Smooth muscle cell (in vitro differentiated cells): ENCODE measurements around the gene PCNP. TPM values are rescaled to one million over a fixed set of nuclear protein-coding genes. Genes with fewer than 3 reads are reported as not detected.
"Not testable (repeated sequence)": the region's sequence is repeated elsewhere in the genome, so short reads cannot be mapped to it uniquely, and the experiment has no call there.

Experiments used
- DNase-seq: peaks from one replicate; lab custom pipeline; 2025; ENCODE audit not compliant: unreplicated experiment; lab: John Stamatoyannopoulos, UW
- H2AFZ ChIP-seq: fragments of 200-600 bp; sonication (generic); 2 replicates; pipeline ENCODE4 v1.6.0; 2016; ENCODE audit warnings: antibody characterized with exemption, low read depth, mild to moderate bottlenecking
- H3F3A ChIP-seq: fragments of 200-600 bp; sonication (generic); 2 replicates; pipeline ENCODE4 v1.6.0; 2017; ENCODE audit warnings: antibody characterized with exemption, low read depth
- H3K27ac ChIP-seq: fragments of 200-600 bp; sonication (generic); 2 replicates; pipeline ENCODE4 v1.5.1; 2016; ENCODE audit warnings: low read depth, mild to moderate bottlenecking
- H3K27me3 ChIP-seq: fragments of 200-600 bp; sonication (generic); 2 replicates; pipeline ENCODE4 v1.6.1; 2016; ENCODE audit warnings: low read depth, mild to moderate bottlenecking
- H3K36me3 ChIP-seq: fragments of 200-600 bp; sonication (generic); 2 replicates; pipeline ENCODE4 v1.5.1; 2016; ENCODE audit warnings: low read depth
- H3K4me1 ChIP-seq: fragments of 200-600 bp; sonication (generic); 2 replicates; pipeline ENCODE4 v1.5.1; 2016; ENCODE audit warnings: low read depth
- H3K4me2 ChIP-seq: fragments of 200-600 bp; sonication (generic); 2 replicates; pipeline ENCODE4 v1.6.0; 2016; ENCODE audit warnings: mild to moderate bottlenecking
- H3K4me3 ChIP-seq: fragments of 200-600 bp; sonication (generic); 2 replicates; pipeline ENCODE4 v1.5.1; 2016; ENCODE audit warnings: mild to moderate bottlenecking
- H3K79me2 ChIP-seq: fragments of 200-600 bp; sonication (generic); 2 replicates; pipeline ENCODE4 v1.6.0; 2016; ENCODE audit warnings: low read depth, mild to moderate bottlenecking
- H3K9ac ChIP-seq: fragments of 200-600 bp; sonication (generic); 2 replicates; pipeline ENCODE4 v1.6.0; 2016; ENCODE audit warnings: low read depth
- H3K9me3 ChIP-seq: fragments of 200-600 bp; sonication (generic); replicated peaks from 2 replicates; pipeline ENCODE4 v1.5.1; 2016; ENCODE audit warnings: low read depth
- H4K20me1 ChIP-seq: fragments of 200-600 bp; sonication (generic); 2 replicates; pipeline ENCODE4 v1.6.0; 2016; ENCODE audit warnings: low read depth
- WGBS: methylation state at CpG from one replicate; pipeline ENCODE4 v1.1.7; 2016; ENCODE audit warnings: low lambda C conversion rate; 5-methylcytosine and 5-hydroxymethylcytosine counted together
- polyA plus RNA-seq: library from polyadenylated mRNA; unstranded; fragments of >200 nt; fragmentation: Nextera tagmentation; extraction: Ambion mirVana; gene quantifications from 2 replicates; pipeline ENCODE4 v1.2.1, GENCODE V29; 2016
- total RNA-seq: library from RNA; depleted of rRNA; stranded (reverse); fragments of >200 nt; gene quantifications from 2 replicates; pipeline ENCODE4 v1.2.3, GENCODE V29; 2014
- TF ChIP-seq, protein P1 (sequence below): fragments of 200-600 bp; sonication (generic); IDR thresholded peaks from 2 replicates; pipeline ENCODE4 v1.5.1; 2017; ENCODE audit warnings: borderline replicate concordance, mild to moderate bottlenecking, antibody characterized with exemption; ENCODE audit not compliant: insufficient read depth, poor library complexity, severe bottlenecking

Gene PCNP
- total and polyA plus RNA-seq, 2 experiments from 2014 or later, result 105 to 137 TPM

DNA sequence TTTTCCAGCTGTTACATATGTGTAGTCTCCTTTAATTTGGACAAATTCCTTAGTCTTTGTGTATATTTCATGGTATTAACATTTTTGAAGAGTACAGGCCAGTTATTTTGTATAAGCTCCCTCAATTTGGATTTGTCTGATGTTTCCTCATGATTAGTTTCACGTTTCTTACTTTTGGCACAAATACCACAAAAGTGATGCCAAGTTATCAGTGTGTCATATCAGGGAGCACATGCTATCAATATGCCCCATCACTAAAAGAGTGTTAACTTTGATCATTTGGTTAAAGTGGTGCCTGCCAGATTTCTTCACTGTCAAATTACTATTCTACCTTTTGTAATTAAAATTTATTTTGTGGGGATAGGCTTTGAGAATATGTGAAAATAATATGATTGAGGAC is 14.6 kb downstream of the PCNP start:
- peaks cover 84% of the 10 kb centered on the region for H4K20me1 ChIP-seq
- no peaks in the 10 kb centered on the region for H3F3A ChIP-seq
- no peak overlapping the region for H3K27ac ChIP-seq
- H3K27me3 ChIP-seq, result no peaks in the 10 kb centered on the region
- no peaks in the 10 kb centered on the region for H3K4me1 ChIP-seq
- H3K4me3 ChIP-seq, result no peak overlapping the region
- H2AFZ ChIP-seq, result no peak overlapping the region
- TF ChIP-seq, protein P1, sequence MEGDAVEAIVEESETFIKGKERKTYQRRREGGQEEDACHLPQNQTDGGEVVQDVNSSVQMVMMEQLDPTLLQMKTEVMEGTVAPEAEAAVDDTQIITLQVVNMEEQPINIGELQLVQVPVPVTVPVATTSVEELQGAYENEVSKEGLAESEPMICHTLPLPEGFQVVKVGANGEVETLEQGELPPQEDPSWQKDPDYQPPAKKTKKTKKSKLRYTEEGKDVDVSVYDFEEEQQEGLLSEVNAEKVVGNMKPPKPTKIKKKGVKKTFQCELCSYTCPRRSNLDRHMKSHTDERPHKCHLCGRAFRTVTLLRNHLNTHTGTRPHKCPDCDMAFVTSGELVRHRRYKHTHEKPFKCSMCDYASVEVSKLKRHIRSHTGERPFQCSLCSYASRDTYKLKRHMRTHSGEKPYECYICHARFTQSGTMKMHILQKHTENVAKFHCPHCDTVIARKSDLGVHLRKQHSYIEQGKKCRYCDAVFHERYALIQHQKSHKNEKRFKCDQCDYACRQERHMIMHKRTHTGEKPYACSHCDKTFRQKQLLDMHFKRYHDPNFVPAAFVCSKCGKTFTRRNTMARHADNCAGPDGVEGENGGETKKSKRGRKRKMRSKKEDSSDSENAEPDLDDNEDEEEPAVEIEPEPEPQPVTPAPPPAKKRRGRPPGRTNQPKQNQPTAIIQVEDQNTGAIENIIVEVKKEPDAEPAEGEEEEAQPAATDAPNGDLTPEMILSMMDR, result no peak
- DNase-seq, result no peak
- 91% methylated on average over 1 of the region's 1 CpG for WGBS
- peaks cover 36% of the 10 kb centered on the region for H3K79me2 ChIP-seq
- H3K36me3 ChIP-seq, result peaks cover 25% of the 10 kb centered on the region
- no peak overlapping the region for H3K9ac ChIP-seq
- H3K4me2 ChIP-seq, result no peak overlapping the region
- no peaks in the 10 kb centered on the region for H3K9me3 ChIP-seq

DNA sequence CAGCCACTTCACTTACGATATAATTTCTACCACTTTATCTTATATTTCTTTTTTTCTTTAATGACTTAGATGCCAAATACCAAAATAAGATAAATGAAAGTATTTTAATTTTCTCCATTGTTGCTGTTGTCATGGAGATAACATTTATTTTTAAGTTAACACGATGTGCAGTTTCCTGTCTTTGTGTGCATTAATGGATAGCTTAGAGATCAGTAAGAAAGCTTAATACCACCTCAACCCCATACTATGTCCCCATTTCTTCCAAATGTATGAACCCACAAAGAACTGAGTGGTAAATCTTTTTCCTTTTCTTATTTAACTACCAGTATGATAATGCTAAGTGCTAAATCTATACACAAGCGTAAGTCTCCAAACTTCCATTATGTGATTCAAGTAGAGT is 17.1 kb downstream of the PCNP start:
- H3K9me3 ChIP-seq, result no peaks in the 10 kb centered on the region
- WGBS, result 98% methylated on average over 3 of the region's 3 CpGs
- no peaks in the 10 kb centered on the region for H3K4me1 ChIP-seq
- no peaks in the 10 kb centered on the region for H3K27me3 ChIP-seq
- peaks cover 14% of the 10 kb centered on the region for H3K79me2 ChIP-seq
- H3K27ac ChIP-seq, result no peak overlapping the region
- H3K4me3 ChIP-seq, result no peak overlapping the region
- peaks cover 62% of the 10 kb centered on the region for H4K20me1 ChIP-seq
- no peak overlapping the region for H3K4me2 ChIP-seq
- TF ChIP-seq, protein P1, result no peak
- no peak for DNase-seq
- peaks cover 25% of the 10 kb centered on the region for H3K36me3 ChIP-seq
- no peak overlapping the region for H3K9ac ChIP-seq
- H2AFZ ChIP-seq, result no peak overlapping the region
- H3F3A ChIP-seq, result no peaks in the 10 kb centered on the region

DNA sequence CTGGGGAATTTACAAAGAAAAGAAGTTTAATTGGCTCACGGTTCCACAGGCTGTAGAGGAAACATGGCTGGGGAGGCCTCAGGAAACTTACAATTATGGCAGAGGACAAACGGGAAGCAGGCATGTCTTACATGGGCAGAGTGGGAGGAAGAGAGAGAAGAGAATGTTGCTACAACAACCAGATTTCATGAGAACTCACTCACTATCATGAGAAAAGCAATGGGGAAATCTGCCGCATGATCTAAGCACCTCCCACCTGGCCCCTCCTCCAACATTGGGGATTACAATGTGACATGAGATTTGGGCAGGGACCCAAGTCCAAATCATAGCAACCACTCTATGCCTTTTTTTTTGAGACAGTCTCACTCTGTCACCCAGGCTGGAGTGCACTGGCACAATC is 28.8 kb downstream of the PCNP start:
- no peak for DNase-seq
- Histone ChIP-seq H3K36me3 (no peaks in the 10 kb centered on the region), H3K9me3 (no peaks in the 10 kb centered on the region), H3K79me2 (no peaks in the 10 kb centered on the region), H3K4me1 (no peaks in the 10 kb centered on the region), H3K27ac (peak overlapping the region; percentile 35), H3K4me3 (no peak overlapping the region), H3K4me2 (no peak overlapping the region), H3K9ac (no peak overlapping the region), H2AFZ (no peak overlapping the region), H3K27me3 (no peaks in the 10 kb centered on the region), H3F3A (no peaks in the 10 kb centered on the region), H4K20me1 (no peaks in the 10 kb centered on the region)
- 96% methylated on average over 3 of the region's 3 CpGs for WGBS
- TF ChIP-seq, protein P1, result no peak

DNA sequence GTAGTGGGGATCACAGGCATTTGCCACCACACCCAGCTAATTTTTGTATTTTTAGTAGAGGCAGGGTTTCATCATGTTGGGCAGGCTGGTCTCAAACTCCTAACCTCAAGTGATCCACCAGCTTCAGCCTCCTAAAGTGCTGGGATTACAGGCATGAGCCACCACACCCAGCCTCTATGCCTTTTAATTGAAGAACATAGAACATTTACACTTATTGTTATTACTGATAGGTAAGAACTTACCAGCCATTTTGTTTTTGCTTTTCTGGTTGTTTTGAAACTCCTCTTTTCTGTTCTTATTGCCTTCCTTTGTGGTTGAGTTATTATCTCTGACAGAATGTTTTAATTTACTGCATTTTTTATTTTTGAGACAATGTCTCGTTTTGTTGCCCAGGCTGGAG is 29.2 kb downstream of the PCNP start:
- DNase-seq, result no peak
- no peaks in the 10 kb centered on the region for H3F3A ChIP-seq
- H3K4me1 ChIP-seq, result no peaks in the 10 kb centered on the region
- no peaks in the 10 kb centered on the region for H3K27me3 ChIP-seq
- H3K9ac ChIP-seq, result no peak overlapping the region
- H3K4me3 ChIP-seq, result no peak overlapping the region
- no peaks in the 10 kb centered on the region for H3K79me2 ChIP-seq
- H3K9me3 ChIP-seq, result no peaks in the 10 kb centered on the region
- TF ChIP-seq, protein P1, result no peak
- WGBS, result 95% methylated on average over 1 of the region's 1 CpG
- no peak overlapping the region for H3K27ac ChIP-seq
- no peak overlapping the region for H2AFZ ChIP-seq
- H4K20me1 ChIP-seq, result no peaks in the 10 kb centered on the region
- H3K36me3 ChIP-seq, result no peaks in the 10 kb centered on the region
- H3K4me2 ChIP-seq, result no peak overlapping the region

DNA sequence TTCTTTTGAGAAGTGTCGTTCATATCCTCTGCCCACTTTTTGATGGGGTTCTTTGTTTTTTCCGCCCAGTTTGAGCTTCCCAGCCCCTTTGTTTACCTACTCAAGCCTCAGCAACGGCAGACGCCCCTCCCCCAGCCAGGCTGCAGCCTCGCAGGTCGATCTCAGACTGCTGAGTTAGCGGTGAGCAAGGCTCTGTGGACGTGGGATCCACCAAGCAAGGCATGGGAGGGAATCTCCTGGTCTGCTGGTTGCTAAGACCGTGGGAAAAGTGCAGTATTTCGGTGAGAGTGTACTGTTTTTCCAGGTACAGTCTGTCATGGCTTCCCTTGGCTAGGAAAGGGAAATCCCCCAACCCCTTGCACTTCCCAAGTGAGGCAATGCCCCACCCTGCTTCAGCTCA is 31.4 kb downstream of the PCNP start:
- 69% methylated on average over 10 of the region's 10 CpGs for WGBS
- not testable (repeated sequence) for DNase-seq, H3F3A ChIP-seq

More for the DNA sequence above, 31.4 kb downstream of the PCNP start:
- not testable (repeated sequence) for H3K79me2 ChIP-seq, H3K27ac ChIP-seq, H3K27me3 ChIP-seq, H3K36me3 ChIP-seq, H3K4me1 ChIP-seq, H2AFZ ChIP-seq, H3K9ac ChIP-seq, H3K9me3 ChIP-seq, H4K20me1 ChIP-seq, H3K4me2 ChIP-seq, H3K4me3 ChIP-seq
